ENCODE results near the gene ULBP1.

GRCh38 chr6:149917679-149918078 is 46.1 kb upstream of the ULBP1 start:
- no peak for TF ChIP-seq CTCF (IDR thresholded peaks at IDR 0.05; ENCODE audit: insufficient read depth, low read length, poor library complexity, severe bottlenecking)
- TF ChIP-seq EZH2phosphoT487 (conservative IDR thresholded peaks at IDR 0.05; ENCODE audit: low read length) = no peak
